Esophagus muscularis mucosa (tissue), 3 donors: ENCODE data around the gene ASB4.

Source experiments
- EP300 ChIP-seq: sonication (generic); formaldehyde crosslinking; IDR thresholded peaks from one replicate; pipeline ENCODE4 v1.6.1; 2017; ENCODE audit warnings: antibody characterized with exemption
- TF ChIP-seq, protein P1 (sequence below), 3 experiments: fragments of 200-600 bp in 2 of 3; fragments of 450-650 bp in 1 of 3; sonication (generic) in 2 of 3; IDR thresholded peaks; one replicate each; pipeline ENCODE4 v1.5.1; 2017 to 2019; ENCODE audit warnings: antibody characterized with exemption in 3 of 3, mild to moderate bottlenecking in 2 of 3, moderate library complexity in 1 of 3

DNA sequence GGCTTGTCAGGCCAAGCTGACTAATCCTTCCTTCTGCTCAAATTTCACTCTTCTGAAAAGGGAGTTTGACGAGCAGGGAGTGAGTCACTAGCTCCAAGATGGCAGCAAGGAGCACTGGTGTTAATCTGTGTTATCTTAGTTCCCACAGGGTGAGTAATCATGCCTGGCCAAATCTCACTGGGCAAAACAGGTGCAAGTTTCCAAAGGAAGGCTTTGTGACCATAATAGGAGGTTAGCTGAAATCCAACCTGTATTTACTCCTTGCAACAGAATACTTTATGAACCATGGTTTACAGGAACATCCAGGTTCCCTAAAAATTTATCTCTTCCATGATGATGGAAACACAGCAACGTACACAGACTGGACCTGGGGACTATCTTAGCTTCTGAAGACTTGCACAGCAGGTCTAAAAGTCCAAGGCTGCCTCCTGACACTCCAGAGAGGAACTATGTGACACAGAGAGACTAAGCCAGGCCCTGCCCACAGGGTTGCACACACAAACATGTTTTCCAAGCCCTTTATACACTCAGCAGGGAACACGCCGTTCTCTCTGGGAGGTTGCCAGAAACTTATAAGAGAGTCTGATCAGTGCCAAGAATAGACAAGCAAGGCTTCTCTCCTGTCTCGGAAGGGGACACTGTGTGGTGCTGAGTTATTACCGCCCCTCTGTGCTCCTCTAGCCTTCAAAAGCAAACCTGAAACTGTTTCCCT lies 64.2 kb downstream of the ASB4 start:
- TF ChIP-seq, protein P1, sequence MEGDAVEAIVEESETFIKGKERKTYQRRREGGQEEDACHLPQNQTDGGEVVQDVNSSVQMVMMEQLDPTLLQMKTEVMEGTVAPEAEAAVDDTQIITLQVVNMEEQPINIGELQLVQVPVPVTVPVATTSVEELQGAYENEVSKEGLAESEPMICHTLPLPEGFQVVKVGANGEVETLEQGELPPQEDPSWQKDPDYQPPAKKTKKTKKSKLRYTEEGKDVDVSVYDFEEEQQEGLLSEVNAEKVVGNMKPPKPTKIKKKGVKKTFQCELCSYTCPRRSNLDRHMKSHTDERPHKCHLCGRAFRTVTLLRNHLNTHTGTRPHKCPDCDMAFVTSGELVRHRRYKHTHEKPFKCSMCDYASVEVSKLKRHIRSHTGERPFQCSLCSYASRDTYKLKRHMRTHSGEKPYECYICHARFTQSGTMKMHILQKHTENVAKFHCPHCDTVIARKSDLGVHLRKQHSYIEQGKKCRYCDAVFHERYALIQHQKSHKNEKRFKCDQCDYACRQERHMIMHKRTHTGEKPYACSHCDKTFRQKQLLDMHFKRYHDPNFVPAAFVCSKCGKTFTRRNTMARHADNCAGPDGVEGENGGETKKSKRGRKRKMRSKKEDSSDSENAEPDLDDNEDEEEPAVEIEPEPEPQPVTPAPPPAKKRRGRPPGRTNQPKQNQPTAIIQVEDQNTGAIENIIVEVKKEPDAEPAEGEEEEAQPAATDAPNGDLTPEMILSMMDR (IDR thresholded peaks at IDR 0.05), result no peak
- peak; percentile 98 for TF ChIP-seq EP300
